CD4-positive, alpha-beta memory T cell (primary cell): ENCODE results near the gene INPP5A. TPM values are rescaled to one million over a fixed set of nuclear protein-coding genes. Genes with fewer than 3 reads are reported as not detected.
"Not testable (repeated sequence)": the region's sequence is repeated elsewhere in the genome, so short reads cannot be mapped to it uniquely, and the experiment has no call there.

ENCODE experiments used
- CTCF ChIA-PET: fragments of 350-600 bp; sonication (Branson Sonifier 250); formaldehyde crosslinking; loops from one replicate; lab custom pipeline; 2021; ENCODE audit warnings: inconsistent platforms; ENCODE audit not compliant: partially characterized antibody; lab: Charles Lee
- POLR2A ChIA-PET: fragments of 350-600 bp; sonication (Branson Sonifier 250); formaldehyde crosslinking; loops from one replicate; lab custom pipeline; 2021; ENCODE audit not compliant: partially characterized antibody; lab: Charles Lee
- DNase-seq, 5 donors: peaks; one replicate each; pipeline versions ENCODE4 v3.0.0 to v3.0.0-alpha.2; 2020 to 2022; ENCODE audit warnings: mixed read lengths in 1 of 5
- H3K27ac ChIP-seq: one replicate; pipeline ENCODE4 v1.7.0; 2013; ENCODE audit warnings: low read depth, low read length
- H3K27me3 ChIP-seq: 2 replicates; pipeline ENCODE4 v1.7.0; 2013; ENCODE audit warnings: mild to moderate bottlenecking, low read length, moderate library complexity; ENCODE audit not compliant: insufficient read depth
- H3K36me3 ChIP-seq: 2 replicates; pipeline ENCODE4 v1.7.0; 2013; ENCODE audit warnings: mild to moderate bottlenecking, low read length, moderate library complexity; ENCODE audit not compliant: insufficient read depth
- H3K4me1 ChIP-seq: 2 replicates; pipeline ENCODE4 v1.7.0; 2013; ENCODE audit warnings: mild to moderate bottlenecking, low read length, moderate library complexity; ENCODE audit not compliant: insufficient read depth
- H3K4me3 ChIP-seq, 2 donors: one replicate each; pipeline ENCODE4 v1.7.0; 2013; ENCODE audit warnings: low read length in 2 of 2, mild to moderate bottlenecking in 1 of 2
- H3K9me3 ChIP-seq, 2 donors: one replicate each; pipeline ENCODE4 v1.7.0; 2013; ENCODE audit warnings: low read length in 2 of 2, control low read depth in 1 of 2; ENCODE audit not compliant: control insufficient read depth in 1 of 2
- H3K27ac Mint-ChIP-seq, 7 donors: one replicate each; pipeline ENCODE4 v1.8.0; 2020 to 2021; ENCODE audit warnings: mixed read lengths in 7 of 7, mild to moderate bottlenecking in 6 of 7, inconsistent platforms in 3 of 7, moderate library complexity in 3 of 7
- H3K27me3 Mint-ChIP-seq, 2 donors: one replicate each; pipeline ENCODE4 v1.8.0; 2020 to 2021; ENCODE audit warnings: mixed read lengths in 2 of 2
- H3K36me3 Mint-ChIP-seq, 2 donors: one replicate each; pipeline ENCODE4 v1.8.0; 2020 to 2021; ENCODE audit warnings: mixed read lengths in 2 of 2, inconsistent platforms in 1 of 2, mild to moderate bottlenecking in 1 of 2
- H3K4me1 Mint-ChIP-seq, 4 donors: one replicate each; pipeline ENCODE4 v1.8.0; 2020 to 2021; ENCODE audit warnings: mixed read lengths in 4 of 4, mild to moderate bottlenecking in 1 of 4
- H3K4me3 Mint-ChIP-seq, 8 donors: one replicate each; pipeline ENCODE4 v1.8.0; 2020 to 2021; ENCODE audit warnings: mixed read lengths in 8 of 8, mild to moderate bottlenecking in 7 of 8, moderate library complexity in 6 of 8, inconsistent platforms in 3 of 8
- H3K9me3 Mint-ChIP-seq, 8 donors: one replicate each; pipeline ENCODE4 v1.8.0; 2020 to 2021; ENCODE audit warnings: mixed read lengths in 8 of 8, mild to moderate bottlenecking in 5 of 8, inconsistent platforms in 3 of 8, moderate library complexity in 1 of 8
- intact Hi-C: fragments of 100-400 bp; cut with micrococcal nuclease; formaldehyde crosslinking; loops from one replicate; pipeline ENCODE4 v1.15.1; 2023
- polyA plus RNA-seq, 2 donors: library from polyadenylated mRNA; unstranded; fragments of 300-500 nt; fragmentation: Illumina TruSeq; gene quantifications; one replicate each; pipeline ENCODE4 v1.2.3, GENCODE V29; 2021
- total RNA-seq, 2 experiments: library from RNA; stranded (reverse); gene quantifications; one replicate each; pipeline ENCODE4 v1.2.3, GENCODE V29; 2021

The INPP5A gene
- total and polyA plus RNA-seq, 4 experiments from 2014 or later = 0.61 to 19.3 (median 10.8) TPM

GRCh38 chr10:132787495-132788179 is 250.1 kb downstream of the INPP5A start:
- H3K36me3 ChIP-seq = no peaks in the 10 kb centered on the region
- no peaks in the 10 kb centered on the region for H3K27me3 ChIP-seq
- H3K27ac ChIP-seq = no peak overlapping the region
- CTCF ChIA-PET = no interaction called here
- Mint-ChIP-seq H3K36me3 (peaks cover 8 to 11% of the 10 kb centered on the region in 2 donors), H3K27me3 (peaks cover 6 to 10% of the 10 kb centered on the region in 2 donors), H3K4me3 (no peak overlapping the region), H3K9me3 (peaks cover 0 to 6% (median 0%) of the 10 kb centered on the region in 8 donors), H3K4me1 (peaks cover 0 to 9% (median 2%) of the 10 kb centered on the region in 4 donors), H3K27ac (no peak overlapping the region)
- no peaks in the 10 kb centered on the region for H3K4me1 ChIP-seq
- intact Hi-C loops = no loop called here
- no peak overlapping the region for H3K4me3 ChIP-seq
- POLR2A ChIA-PET = no interaction called here
- no peaks in the 10 kb centered on the region for H3K9me3 ChIP-seq
- no peak for DNase-seq

DNA sequence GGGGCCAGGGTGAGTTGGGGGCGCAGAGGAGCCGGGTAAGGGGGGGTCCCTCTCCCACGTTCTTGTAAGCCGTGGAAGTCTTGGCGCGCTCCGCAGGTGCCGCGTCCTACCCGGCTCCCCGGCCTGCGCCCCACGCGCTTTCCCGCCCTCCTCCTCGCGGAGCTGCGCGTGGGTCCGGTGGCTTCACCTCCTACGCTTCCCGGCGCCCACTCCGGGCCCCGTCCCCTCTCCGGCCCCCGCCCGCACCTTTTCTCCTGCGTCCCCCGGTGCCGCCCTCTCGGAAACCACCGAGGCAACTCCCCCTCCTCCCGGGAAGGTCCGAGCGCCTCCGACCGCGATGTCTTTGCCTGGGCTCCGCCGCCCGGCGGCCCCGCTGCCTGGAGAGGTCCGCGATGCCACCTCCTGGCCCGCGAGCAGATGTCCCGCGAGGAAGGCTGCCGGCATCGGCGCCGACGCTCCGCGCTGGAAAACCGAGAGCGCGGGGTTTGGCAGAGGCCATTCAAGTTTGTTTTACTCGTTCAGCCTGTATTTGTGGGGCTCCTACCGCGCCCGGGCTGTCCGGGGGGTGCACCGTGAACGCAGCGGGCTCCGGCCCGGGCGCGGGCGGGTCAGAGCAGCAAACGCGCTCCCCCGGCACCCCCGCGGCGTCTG is 250.7 kb downstream of the INPP5A start:
- CTCF ChIA-PET = no interaction called here
- H3K4me3 ChIP-seq = no peak overlapping the region
- no peaks in the 10 kb centered on the region for H3K9me3 ChIP-seq
- Mint-ChIP-seq H3K9me3 (peaks cover 0 to 4% (median 0%) of the 10 kb centered on the region in 8 donors), H3K27me3 (peaks cover 6 to 10% of the 10 kb centered on the region in 2 donors), H3K36me3 (peaks cover under 1 to 4% of the 10 kb centered on the region in 2 donors), H3K27ac (no peak overlapping the region), H3K4me1 (peaks cover 0 to 4% (median under 1%) of the 10 kb centered on the region in 4 donors), H3K4me3 (no peak overlapping the region)
- DNase-seq = no peak
- H3K27ac ChIP-seq = no peak overlapping the region
- H3K27me3 ChIP-seq = no peaks in the 10 kb centered on the region
- H3K36me3 ChIP-seq = no peaks in the 10 kb centered on the region
- POLR2A ChIA-PET = no interaction called here
- H3K4me1 ChIP-seq = no peaks in the 10 kb centered on the region
- intact Hi-C loops = no loop called here

DNA sequence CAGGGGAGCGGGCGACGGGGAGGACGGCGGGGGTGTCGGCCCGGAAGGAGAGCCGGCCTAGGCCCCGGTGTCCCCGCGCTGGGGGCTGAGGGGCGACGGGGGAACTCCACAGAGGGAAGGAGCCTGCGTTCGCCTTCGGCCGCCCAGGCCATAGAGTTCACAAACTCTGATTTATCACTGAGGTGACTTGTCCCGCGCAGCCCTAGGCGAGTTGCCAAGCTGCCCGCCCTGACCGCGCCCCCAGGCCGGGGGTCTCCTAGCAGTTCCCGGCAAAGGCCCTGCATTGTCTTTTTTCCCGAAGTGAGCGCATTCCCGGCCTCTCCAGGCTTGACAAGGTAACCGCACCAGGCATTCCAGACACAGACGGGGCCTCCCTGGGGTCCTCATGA is 251.2 kb downstream of the INPP5A start:
- intact Hi-C loops = no loop called here
- Histone ChIP-seq H3K4me3 (no peak overlapping the region), H3K27ac (no peak overlapping the region), H3K9me3 (no peaks in the 10 kb centered on the region), H3K36me3 (no peaks in the 10 kb centered on the region), H3K27me3 (no peaks in the 10 kb centered on the region), H3K4me1 (no peaks in the 10 kb centered on the region)
- Mint-ChIP-seq H3K27ac (no peak overlapping the region), H3K4me3 (no peak overlapping the region), H3K36me3 (no peaks in the 10 kb centered on the region), H3K27me3 (peaks cover under 1 to 6% of the 10 kb centered on the region in 2 donors), H3K4me1 (no peaks in the 10 kb centered on the region), H3K9me3 (peaks cover 0 to 2% (median 0%) of the 10 kb centered on the region in 8 donors)
- ChIA-PET CTCF (no interaction called here), POLR2A (no interaction called here)
- no peak for DNase-seq

- H3K27ac Mint-ChIP-seq = no peak overlapping the region
- DNase-seq = no peak
- Histone ChIP-seq H3K36me3 (no peaks in the 10 kb centered on the region), H3K27ac (no peak overlapping the region), H3K4me3 (no peak overlapping the region), H3K9me3 (no peaks in the 10 kb centered on the region), H3K27me3 (no peaks in the 10 kb centered on the region), H3K4me1 (no peaks in the 10 kb centered on the region)
- intact Hi-C loops = no loop called here
- ChIA-PET POLR2A (no interaction called here), CTCF (no interaction called here)
- H3K9me3 Mint-ChIP-seq = peaks cover 0 to 2% (median 0%) of the 10 kb centered on the region in 8 donors
- H3K4me1 Mint-ChIP-seq = no peaks in the 10 kb centered on the region
- H3K36me3 Mint-ChIP-seq = no peaks in the 10 kb centered on the region
- H3K4me3 Mint-ChIP-seq = no peak overlapping the region
- H3K27me3 Mint-ChIP-seq = peaks cover 0 to 6% of the 10 kb centered on the region in 2 donors
Measured at GRCh38 chr10:132789659-132790148, 252.1 kb downstream of the INPP5A start.

GRCh38 chr10:132790470-132790869 is 252.9 kb downstream of the INPP5A start:
- Histone ChIP-seq H3K36me3 (no peaks in the 10 kb centered on the region), H3K4me1 (no peaks in the 10 kb centered on the region), H3K27me3 (no peaks in the 10 kb centered on the region), H3K27ac (no peak overlapping the region), H3K4me3 (no peak overlapping the region), H3K9me3 (no peaks in the 10 kb centered on the region)
- H3K27me3 Mint-ChIP-seq = peaks cover 0 to 6% of the 10 kb centered on the region in 2 donors
- H3K4me3 Mint-ChIP-seq = no peak overlapping the region
- peaks cover 0 to 2% (median 0%) of the 10 kb centered on the region in 8 donors for H3K9me3 Mint-ChIP-seq
- H3K27ac Mint-ChIP-seq = no peak overlapping the region
- CTCF ChIA-PET = no interaction called here
- POLR2A ChIA-PET = no interaction called here
- DNase-seq = no peak
- no peaks in the 10 kb centered on the region for H3K36me3 Mint-ChIP-seq
- intact Hi-C loops = no loop called here
- H3K4me1 Mint-ChIP-seq = no peaks in the 10 kb centered on the region

DNA sequence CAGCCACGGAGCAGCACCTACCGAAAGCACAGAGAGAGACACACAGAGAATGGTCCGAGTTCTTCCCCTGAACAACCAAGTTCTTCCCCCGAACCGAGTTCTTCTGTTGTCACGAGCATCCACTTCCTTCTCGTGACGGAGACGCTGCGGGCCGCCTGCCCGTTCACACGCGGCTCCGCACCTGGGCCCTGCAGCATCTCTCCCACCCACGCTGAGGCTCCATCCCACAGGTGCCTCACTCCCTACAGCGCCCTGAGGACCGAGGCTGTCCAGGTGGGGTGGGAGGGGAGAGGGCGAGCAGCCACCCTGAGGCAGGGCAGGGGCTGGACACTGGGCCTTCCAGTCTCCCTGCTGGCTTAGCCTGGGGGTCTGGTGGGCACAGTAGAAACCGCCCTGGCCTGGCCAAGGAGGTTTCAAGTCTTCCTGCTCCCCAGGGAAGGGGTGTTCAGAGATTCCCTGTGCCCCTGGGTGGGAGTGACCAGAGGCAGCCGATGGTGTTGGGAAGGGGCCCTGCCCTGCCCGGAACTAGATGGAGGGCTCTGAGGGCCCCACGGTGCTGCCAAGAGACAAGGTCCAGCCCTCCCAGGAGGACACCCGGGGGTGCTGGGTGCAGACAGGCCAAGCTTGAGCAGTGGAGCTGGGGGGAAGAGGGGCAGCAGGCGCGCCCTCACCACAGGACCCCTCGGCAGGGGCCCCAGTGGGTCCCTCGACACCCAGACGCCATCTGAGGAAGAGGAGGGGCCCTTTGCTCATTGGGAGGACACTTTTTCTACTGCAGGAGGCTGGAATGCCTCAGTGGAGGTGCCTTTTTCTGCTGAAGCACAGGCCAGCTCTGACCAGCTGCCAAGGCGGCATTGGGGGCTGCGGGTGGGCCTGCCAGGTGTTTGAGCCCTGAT is 253.6 kb downstream of the INPP5A start:
- ChIA-PET POLR2A (no interaction called here), CTCF (no interaction called here)
- intact Hi-C loops = no loop called here
- Histone ChIP-seq H3K27ac (no peak overlapping the region), H3K9me3 (no peaks in the 10 kb centered on the region), H3K27me3 (no peaks in the 10 kb centered on the region), H3K4me3 (no peak overlapping the region), H3K36me3 (no peaks in the 10 kb centered on the region), H3K4me1 (no peaks in the 10 kb centered on the region)
- no peak overlapping the region for H3K27ac Mint-ChIP-seq
- no peaks in the 10 kb centered on the region for H3K4me1 Mint-ChIP-seq
- H3K9me3 Mint-ChIP-seq = peaks cover 0 to 2% (median 0%) of the 10 kb centered on the region in 8 donors
- peaks cover 0 to 6% of the 10 kb centered on the region in 2 donors for H3K27me3 Mint-ChIP-seq
- no peaks in the 10 kb centered on the region for H3K36me3 Mint-ChIP-seq
- no peak overlapping the region for H3K4me3 Mint-ChIP-seq
- DNase-seq = no peak

GRCh38 chr10:132792099-132792498 is 254.5 kb downstream of the INPP5A start:
- H3K27me3 ChIP-seq, CTCF ChIA-PET, H3K27ac ChIP-seq, H3K9me3 ChIP-seq, H3K27ac Mint-ChIP-seq, POLR2A ChIA-PET, H3K36me3 ChIP-seq, H3K36me3 Mint-ChIP-seq, intact Hi-C loops, H3K4me1 Mint-ChIP-seq, H3K4me1 ChIP-seq, DNase-seq, H3K9me3 Mint-ChIP-seq, H3K27me3 Mint-ChIP-seq, H3K4me3 ChIP-seq, H3K4me3 Mint-ChIP-seq: not testable (repeated sequence)
